ENCODE results near the gene NKD2.

DNA sequence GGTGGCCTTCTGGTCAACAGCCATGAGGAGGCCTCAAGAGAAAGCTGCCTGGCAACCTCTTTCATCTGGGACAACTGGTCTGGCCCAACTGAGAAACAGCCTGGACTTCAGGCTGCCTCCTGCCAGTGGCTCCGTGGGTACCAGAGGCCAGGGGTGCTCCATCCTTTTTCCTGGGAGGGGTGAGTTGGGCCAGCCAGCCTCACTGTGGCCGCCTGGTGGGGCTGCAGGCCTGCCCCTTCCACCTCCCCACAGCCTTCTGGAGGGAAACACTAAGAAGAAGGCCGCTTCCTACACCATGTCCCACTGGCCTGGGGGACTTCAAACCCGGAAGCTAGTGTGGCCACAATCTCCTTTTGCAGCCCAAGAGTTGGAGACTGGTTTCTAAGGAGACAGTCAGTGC, 13.8 kb upstream of the NKD2 start:
- TF ChIP-seq, protein P1, sequence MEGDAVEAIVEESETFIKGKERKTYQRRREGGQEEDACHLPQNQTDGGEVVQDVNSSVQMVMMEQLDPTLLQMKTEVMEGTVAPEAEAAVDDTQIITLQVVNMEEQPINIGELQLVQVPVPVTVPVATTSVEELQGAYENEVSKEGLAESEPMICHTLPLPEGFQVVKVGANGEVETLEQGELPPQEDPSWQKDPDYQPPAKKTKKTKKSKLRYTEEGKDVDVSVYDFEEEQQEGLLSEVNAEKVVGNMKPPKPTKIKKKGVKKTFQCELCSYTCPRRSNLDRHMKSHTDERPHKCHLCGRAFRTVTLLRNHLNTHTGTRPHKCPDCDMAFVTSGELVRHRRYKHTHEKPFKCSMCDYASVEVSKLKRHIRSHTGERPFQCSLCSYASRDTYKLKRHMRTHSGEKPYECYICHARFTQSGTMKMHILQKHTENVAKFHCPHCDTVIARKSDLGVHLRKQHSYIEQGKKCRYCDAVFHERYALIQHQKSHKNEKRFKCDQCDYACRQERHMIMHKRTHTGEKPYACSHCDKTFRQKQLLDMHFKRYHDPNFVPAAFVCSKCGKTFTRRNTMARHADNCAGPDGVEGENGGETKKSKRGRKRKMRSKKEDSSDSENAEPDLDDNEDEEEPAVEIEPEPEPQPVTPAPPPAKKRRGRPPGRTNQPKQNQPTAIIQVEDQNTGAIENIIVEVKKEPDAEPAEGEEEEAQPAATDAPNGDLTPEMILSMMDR (IDR thresholded peaks at IDR 0.05; ENCODE audit: low read depth, low read length): no peak
- TF ChIP-seq, protein P2, sequence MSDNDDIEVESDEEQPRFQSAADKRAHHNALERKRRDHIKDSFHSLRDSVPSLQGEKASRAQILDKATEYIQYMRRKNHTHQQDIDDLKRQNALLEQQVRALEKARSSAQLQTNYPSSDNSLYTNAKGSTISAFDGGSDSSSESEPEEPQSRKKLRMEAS (IDR thresholded peaks at IDR 0.05; ENCODE audit: low read depth, low read length): no peak
- TF ChIP-seq POLR2A (IDR thresholded peaks at IDR 0.05; ENCODE audit: extremely low read depth, insufficient read length): no peak
- TF ChIP-seq MYC (IDR thresholded peaks at IDR 0.05; ENCODE audit: low read depth, low read length): no peak

Measured in NB4 (cell line).